HG02973 (cell line): Measurements from ENCODE around the gene TOGARAM1.

Experiments
- ATAC-seq: cut with Tn5 transposase; IDR thresholded peaks from one replicate; pipeline ENCODE4 v1.9.1; 2021; ENCODE audit warnings: moderate library complexity; ENCODE audit not compliant: unreplicated experiment

Gene TOGARAM1

GRCh38 chr14:44963044-44963528 lies 1.1 kb downstream of the TOGARAM1 start:
- ATAC-seq = no peak

GRCh38 chr14:44963775-44964380 lies 1.9 kb downstream of the TOGARAM1 start:
- ATAC-seq = no peak

GRCh38 chr14:44966601-44967336 lies 4.8 kb downstream of the TOGARAM1 start:
- ATAC-seq = no peak

GRCh38 chr14:44968714-44969113 lies 6.7 kb downstream of the TOGARAM1 start:
- no peak for ATAC-seq

GRCh38 chr14:44970907-44971306 lies 8.9 kb downstream of the TOGARAM1 start:
- peak; percentile 41 for ATAC-seq

GRCh38 chr14:44971459-44971858 lies 9.5 kb downstream of the TOGARAM1 start:
- ATAC-seq = no peak

- no peak for ATAC-seq
These were observed 17.3 kb downstream of the TOGARAM1 start for GRCh38 chr14:44979273-44979672.

- ATAC-seq = no peak
These were observed 17.9 kb downstream of the TOGARAM1 start for GRCh38 chr14:44979740-44980356.

GRCh38 chr14:44981198-44981597 lies 19.2 kb downstream of the TOGARAM1 start:
- no peak for ATAC-seq

- ATAC-seq = no peak
These were observed 20.6 kb downstream of the TOGARAM1 start for GRCh38 chr14:44982594-44982993.

GRCh38 chr14:44988694-44989093 lies 26.7 kb downstream of the TOGARAM1 start:
- no peak for ATAC-seq

GRCh38 chr14:44989497-44990440 lies 27.8 kb downstream of the TOGARAM1 start:
- no peak for ATAC-seq

- no peak for ATAC-seq
These were observed 28.5 kb downstream of the TOGARAM1 start for GRCh38 chr14:44990533-44990932.

- no peak for ATAC-seq
These were observed 33.2 kb downstream of the TOGARAM1 start for GRCh38 chr14:44995196-44995595.

GRCh38 chr14:44995770-44996294 lies 33.8 kb downstream of the TOGARAM1 start:
- ATAC-seq = no peak

- ATAC-seq = no peak
These were observed 41.9 kb downstream of the TOGARAM1 start for GRCh38 chr14:45003924-45004323.

GRCh38 chr14:45015133-45015532 lies 53.1 kb downstream of the TOGARAM1 start:
- ATAC-seq = no peak

- no peak for ATAC-seq
These were observed 66.2 kb downstream of the TOGARAM1 start for GRCh38 chr14:45028107-45028626.

- no peak for ATAC-seq
These were observed 72.7 kb downstream of the TOGARAM1 start for GRCh38 chr14:45034730-45035129.

- ATAC-seq = no peak
These were observed 76.3 kb downstream of the TOGARAM1 start for GRCh38 chr14:45038256-45038655.
